Measurements from ENCODE around the gene DNAJB6. TPM values are rescaled to one million over a fixed set of nuclear protein-coding genes. Genes with fewer than 3 reads are reported as not detected.

DNAJB6 gene
- total RNA-seq, 3 donors from 2014 or later, result 71.2 to 165 (median 75.0) TPM

DNA sequence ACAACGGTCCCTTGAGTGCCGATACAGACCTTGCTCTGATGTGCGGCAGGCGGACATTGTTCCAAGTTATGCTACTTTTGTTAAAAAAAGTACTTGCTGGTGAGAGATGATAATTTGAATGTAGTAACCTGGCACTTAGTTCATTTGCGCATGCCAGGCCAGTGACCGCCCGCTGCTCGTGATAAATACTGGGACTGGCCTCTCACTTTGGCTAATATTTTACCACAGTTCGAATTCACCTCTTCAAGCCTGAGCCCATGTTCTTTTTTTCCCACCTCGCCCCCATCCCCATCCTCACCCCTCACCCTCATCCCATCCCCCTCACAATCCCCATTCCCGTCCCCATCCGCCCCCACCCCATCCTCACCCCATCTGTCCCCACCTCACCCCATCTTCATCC lies 126.4 kb downstream of the DNAJB6 start:
- Histone ChIP-seq H3K36me3 (ENCODE audit: low read depth) (no peaks in the 10 kb centered on the region), H3K9me3 (no peaks in the 10 kb centered on the region), H3K4me3 (no peak overlapping the region), H3K4me1 (ENCODE audit: low read depth) (no peaks in the 10 kb centered on the region)
- intact Hi-C loops (cut with DNase I, micrococcal nuclease), result no loop called here
- TF ChIP-seq, protein P1, sequence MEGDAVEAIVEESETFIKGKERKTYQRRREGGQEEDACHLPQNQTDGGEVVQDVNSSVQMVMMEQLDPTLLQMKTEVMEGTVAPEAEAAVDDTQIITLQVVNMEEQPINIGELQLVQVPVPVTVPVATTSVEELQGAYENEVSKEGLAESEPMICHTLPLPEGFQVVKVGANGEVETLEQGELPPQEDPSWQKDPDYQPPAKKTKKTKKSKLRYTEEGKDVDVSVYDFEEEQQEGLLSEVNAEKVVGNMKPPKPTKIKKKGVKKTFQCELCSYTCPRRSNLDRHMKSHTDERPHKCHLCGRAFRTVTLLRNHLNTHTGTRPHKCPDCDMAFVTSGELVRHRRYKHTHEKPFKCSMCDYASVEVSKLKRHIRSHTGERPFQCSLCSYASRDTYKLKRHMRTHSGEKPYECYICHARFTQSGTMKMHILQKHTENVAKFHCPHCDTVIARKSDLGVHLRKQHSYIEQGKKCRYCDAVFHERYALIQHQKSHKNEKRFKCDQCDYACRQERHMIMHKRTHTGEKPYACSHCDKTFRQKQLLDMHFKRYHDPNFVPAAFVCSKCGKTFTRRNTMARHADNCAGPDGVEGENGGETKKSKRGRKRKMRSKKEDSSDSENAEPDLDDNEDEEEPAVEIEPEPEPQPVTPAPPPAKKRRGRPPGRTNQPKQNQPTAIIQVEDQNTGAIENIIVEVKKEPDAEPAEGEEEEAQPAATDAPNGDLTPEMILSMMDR (IDR thresholded peaks at IDR 0.05), result no peak
- no peak for DNase-seq
- ATAC-seq, result no peak

DNA sequence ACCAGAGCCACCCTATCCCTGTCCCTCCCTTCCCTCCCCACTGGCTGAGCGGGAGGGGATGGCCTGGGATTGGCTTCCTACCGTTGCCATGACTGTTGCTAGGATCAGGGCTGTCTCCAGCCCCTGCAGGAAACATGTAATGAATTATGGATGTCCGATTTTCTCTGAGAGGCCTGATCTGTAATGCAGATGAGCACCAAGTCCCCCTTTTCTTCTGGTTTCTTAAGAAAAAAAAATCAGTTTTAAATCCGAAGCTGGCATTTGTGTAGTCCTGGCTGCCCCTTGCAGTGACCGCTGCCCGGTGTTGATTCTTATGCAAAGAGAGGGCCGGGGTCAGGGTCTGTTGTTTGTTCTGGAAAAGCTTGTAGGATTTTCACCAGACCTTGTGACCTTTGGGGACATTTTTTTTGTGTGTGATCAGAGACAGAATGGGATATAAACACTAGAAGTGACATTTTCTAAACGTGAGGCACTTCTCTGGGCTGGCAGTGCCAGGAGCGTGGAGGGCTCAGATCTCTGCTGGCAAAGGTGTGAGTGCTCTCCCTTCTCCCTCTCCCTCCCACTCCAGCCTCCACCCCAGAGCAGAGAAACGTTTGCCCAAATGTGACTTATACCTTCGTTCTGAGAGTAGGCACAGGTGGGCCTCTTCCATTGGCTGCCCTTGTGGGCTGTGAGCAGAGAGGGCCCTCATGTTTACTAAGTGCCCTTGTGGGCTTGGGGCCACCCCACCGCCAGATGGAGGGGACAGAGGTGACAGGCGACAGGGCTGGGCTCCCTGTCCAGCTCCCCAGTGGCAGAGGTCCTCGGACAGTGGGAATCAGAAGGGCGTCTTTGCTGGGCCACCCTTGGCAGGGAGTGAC lies 127.5 kb downstream of the DNAJB6 start:
- intact Hi-C loops (cut with DNase I, micrococcal nuclease), result no loop called here
- H3K36me3 ChIP-seq (ENCODE audit: low read depth), result no peaks in the 10 kb centered on the region
- no peaks in the 10 kb centered on the region for H3K4me1 ChIP-seq (ENCODE audit: low read depth)
- TF ChIP-seq, protein P1 (IDR thresholded peaks at IDR 0.05), result no peak
- ATAC-seq, result no peak
- H3K9me3 ChIP-seq, result no peaks in the 10 kb centered on the region
- no peak for DNase-seq
- H3K4me3 ChIP-seq, result no peak overlapping the region

DNA sequence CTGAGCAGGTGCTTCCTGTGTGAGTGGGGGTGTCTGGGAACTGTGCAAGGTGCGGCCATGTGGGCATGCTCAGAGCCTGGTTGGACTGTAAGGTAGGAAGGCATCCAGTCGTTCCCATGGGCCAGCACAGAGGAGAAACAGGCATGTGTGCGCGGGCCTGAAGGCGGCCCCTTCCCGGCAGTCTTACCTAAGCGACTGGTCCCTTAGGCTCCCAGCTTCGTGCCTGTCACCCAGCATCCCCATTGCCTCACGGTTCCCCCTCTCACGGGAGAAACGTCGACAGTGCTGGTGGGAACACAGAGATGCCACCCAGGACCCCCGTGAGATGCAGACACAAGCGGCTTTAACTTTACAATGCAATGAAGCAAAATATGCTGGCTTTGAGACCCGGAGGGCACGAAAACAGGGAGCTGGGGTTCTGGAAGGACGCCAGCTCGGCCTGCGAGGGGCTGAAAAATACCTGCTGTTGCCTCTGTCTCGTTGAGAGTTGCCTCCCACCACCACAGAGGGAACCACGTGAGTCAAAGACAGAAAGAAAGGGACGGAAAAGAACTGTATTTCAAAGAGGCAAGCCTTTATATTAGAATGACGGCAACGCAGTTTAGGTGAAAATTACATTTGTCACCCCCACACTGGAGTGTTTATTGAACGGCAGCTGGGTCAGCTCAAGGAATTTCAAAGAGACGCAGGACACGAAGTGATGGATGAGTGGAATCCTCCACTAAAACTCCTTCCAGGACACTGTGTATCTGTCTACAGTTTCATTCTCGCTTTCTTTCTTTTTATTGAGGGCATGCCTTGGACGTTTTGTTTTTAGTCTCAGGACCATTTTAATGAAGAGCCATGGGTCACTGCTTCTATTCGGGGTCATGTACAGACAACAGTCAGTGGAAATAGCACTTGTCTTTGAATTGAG lies 128.4 kb downstream of the DNAJB6 start:
- no peaks in the 10 kb centered on the region for H3K4me1 ChIP-seq (ENCODE audit: low read depth)
- no peaks in the 10 kb centered on the region for H3K36me3 ChIP-seq (ENCODE audit: low read depth)
- no peak for DNase-seq
- TF ChIP-seq, protein P1 (IDR thresholded peaks at IDR 0.05), result no peak
- no peaks in the 10 kb centered on the region for H3K9me3 ChIP-seq
- intact Hi-C loops (cut with DNase I, micrococcal nuclease), result no loop called here
- H3K4me3 ChIP-seq, result no peak overlapping the region
- no peak for ATAC-seq

DNA sequence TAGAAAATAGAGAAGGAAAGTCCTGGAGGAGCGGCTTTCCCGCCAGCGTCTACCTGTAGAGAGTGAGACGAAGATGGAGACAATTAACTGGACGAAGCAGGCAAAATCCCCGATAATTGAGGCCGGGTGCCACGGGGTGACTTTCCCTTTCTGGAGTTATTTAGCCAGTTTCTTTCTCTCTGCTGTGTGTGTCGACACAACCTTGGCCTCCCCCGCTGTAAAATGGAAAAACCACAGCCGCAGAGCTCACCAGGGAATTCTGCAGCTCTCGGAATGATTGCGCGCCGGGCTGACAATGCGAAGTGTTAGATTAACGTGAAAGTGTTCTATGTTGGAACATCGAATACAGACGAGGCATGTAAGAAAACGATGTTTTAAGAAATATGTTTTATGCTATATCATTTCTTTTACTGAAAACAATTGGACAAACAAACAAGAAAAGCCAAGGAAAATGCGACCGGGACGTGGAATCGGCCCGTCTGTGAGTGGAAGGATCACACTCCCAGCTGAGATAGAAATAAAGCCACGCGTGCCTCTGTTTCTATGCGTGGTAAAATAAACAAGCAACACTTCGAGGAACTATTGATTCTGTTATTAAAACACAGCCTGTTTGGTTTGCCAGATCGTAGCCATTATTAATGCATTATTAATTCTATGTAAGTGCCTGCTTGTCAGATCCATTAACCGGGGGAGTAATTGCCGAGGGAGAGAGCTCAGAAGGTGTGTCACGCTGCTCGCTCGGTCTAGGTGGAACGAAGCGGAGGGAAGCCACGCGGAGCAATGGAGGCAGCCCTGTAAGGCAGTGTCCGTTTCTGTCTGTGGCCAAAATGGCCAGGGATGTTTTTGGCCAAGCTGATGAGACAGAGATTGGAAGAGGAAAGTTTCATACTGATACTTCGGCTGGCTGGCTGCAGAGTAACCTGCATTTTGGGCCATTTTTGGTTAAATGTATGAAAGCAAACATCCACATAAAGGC lies 129.4 kb downstream of the DNAJB6 start:
- no peaks in the 10 kb centered on the region for H3K36me3 ChIP-seq (ENCODE audit: low read depth)
- DNase-seq (no peak), ATAC-seq (no peak)
- H3K4me1 ChIP-seq (ENCODE audit: low read depth), result no peaks in the 10 kb centered on the region
- H3K9me3 ChIP-seq, result no peaks in the 10 kb centered on the region
- intact Hi-C loops (cut with DNase I, micrococcal nuclease), result no loop called here
- no peak overlapping the region for H3K4me3 ChIP-seq
- TF ChIP-seq, protein P1 (IDR thresholded peaks at IDR 0.05), result no peak

DNA sequence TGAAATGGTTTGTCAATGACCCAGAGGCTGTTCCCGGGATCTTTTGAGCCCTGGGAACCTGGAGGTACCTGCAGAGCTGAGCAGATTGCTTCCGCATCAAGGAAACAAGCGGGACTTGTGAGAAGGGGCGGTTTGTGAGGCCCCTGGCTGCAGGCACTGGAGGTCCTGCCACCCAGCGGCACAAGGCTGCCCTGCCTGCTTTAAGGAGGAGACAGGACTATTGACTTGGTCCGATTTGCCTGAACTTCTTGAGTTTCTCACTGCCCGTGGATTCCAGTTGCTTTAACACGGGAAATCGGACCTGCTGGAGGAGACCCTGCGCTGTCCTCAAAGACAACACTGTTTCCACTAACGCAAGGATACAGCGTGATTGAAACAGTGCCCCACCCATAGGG lies 130.1 kb downstream of the DNAJB6 start:
- TF ChIP-seq, protein P1 (IDR thresholded peaks at IDR 0.05), result no peak
- ATAC-seq (no peak), DNase-seq (no peak)
- Histone ChIP-seq H3K9me3 (no peaks in the 10 kb centered on the region), H3K36me3 (ENCODE audit: low read depth) (no peaks in the 10 kb centered on the region), H3K4me1 (ENCODE audit: low read depth) (no peaks in the 10 kb centered on the region), H3K4me3 (no peak overlapping the region)
- intact Hi-C loops (cut with DNase I, micrococcal nuclease), result no loop called here
